ENCODE results near the gene PITRM1.

DNA sequence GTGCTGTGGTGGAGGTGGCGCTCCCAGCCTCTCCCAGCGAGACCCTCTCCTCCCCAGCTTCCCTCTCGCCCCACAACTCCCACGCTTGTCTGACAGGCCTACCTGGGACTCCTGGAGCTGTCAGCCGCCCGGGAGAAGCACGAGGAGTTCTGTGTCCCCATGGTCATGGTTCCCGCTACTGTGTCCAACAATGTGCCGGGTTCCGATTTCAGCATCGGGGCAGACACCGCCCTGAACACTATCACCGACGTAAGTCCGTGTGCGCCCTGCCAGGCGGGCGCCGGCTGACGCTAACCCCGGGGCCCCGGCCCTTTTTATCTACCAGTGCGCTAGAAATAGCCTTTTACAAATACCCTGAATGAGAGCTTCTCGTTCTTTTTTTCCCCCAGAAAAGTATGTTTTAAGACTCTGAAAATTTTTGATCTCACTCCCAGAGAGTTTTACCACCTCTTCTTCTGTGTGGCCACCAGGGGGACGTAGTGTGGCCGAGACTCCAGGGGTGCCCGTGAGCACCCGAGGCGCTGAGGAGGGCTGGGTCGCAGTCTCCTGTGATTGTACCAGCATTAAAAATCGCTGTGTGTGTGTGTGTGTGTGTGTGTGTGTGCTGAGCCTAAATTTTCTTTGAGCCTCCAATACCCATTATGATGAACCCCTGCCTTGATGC is 52.7 kb downstream of the PITRM1 start:
- TF ChIP-seq POLR2AphosphoS5 (IDR thresholded peaks at IDR 0.05) (no peak), EZH2 (IDR thresholded peaks at IDR 0.05; ENCODE audit: borderline replicate concordance, insufficient read depth, low read length, poor library complexity, severe bottlenecking) (no peak), TAF1 (IDR thresholded peaks at IDR 0.05; ENCODE audit: low read depth) (no peak), RAD21 (conservative IDR thresholded peaks at IDR 0.05) (no peak)
- TF ChIP-seq, protein P1, sequence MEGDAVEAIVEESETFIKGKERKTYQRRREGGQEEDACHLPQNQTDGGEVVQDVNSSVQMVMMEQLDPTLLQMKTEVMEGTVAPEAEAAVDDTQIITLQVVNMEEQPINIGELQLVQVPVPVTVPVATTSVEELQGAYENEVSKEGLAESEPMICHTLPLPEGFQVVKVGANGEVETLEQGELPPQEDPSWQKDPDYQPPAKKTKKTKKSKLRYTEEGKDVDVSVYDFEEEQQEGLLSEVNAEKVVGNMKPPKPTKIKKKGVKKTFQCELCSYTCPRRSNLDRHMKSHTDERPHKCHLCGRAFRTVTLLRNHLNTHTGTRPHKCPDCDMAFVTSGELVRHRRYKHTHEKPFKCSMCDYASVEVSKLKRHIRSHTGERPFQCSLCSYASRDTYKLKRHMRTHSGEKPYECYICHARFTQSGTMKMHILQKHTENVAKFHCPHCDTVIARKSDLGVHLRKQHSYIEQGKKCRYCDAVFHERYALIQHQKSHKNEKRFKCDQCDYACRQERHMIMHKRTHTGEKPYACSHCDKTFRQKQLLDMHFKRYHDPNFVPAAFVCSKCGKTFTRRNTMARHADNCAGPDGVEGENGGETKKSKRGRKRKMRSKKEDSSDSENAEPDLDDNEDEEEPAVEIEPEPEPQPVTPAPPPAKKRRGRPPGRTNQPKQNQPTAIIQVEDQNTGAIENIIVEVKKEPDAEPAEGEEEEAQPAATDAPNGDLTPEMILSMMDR (IDR thresholded peaks at IDR 0.05; ENCODE audit: poor library complexity, severe bottlenecking) = no peak

Data from neural cell (in vitro differentiated cells).